ENCODE measurements around the gene NFE2L2. TPM values are rescaled to one million over a fixed set of nuclear protein-coding genes. Genes with fewer than 3 reads are reported as not detected.
"Not testable (repeated sequence)": the region's sequence is repeated elsewhere in the genome, so short reads cannot be mapped to it uniquely, and the experiment has no call there.

The NFE2L2 gene
- total RNA-seq, 1 experiment from 2014 or later: 119 TPM

- not testable (repeated sequence) for H3K9me3 ChIP-seq (replicated peaks); H3K27ac ChIP-seq; H3K27me3 ChIP-seq (replicated peaks); DNase-seq (ENCODE audit: low read depth in 1 of 2, low spot score in 2 of 2); H3K36me3 ChIP-seq; H3K4me1 ChIP-seq (replicated peaks); H3K4me3 ChIP-seq
These were observed 64.1 kb downstream of the NFE2L2 start for GRCh38 chr2:177200419-177200818.

- H3K36me3 ChIP-seq: no peaks in the 10 kb centered on the region
- no peaks in the 10 kb centered on the region for H3K27me3 ChIP-seq (replicated peaks)
- no peaks in the 10 kb centered on the region for H3K4me1 ChIP-seq (replicated peaks)
- no peak overlapping the region for H3K27ac ChIP-seq
- DNase-seq (ENCODE audit: low read depth in 1 of 2, low spot score in 2 of 2): no peak
- H3K9me3 ChIP-seq (replicated peaks): no peaks in the 10 kb centered on the region
- H3K4me3 ChIP-seq: no peak overlapping the region
These were observed 69.3 kb downstream of the NFE2L2 start for GRCh38 chr2:177195194-177195593.

GRCh38 chr2:177193240-177193639 is 71.3 kb downstream of the NFE2L2 start:
- H3K9me3 ChIP-seq (replicated peaks): no peaks in the 10 kb centered on the region
- no peak overlapping the region for H3K4me3 ChIP-seq
- no peak overlapping the region for H3K27ac ChIP-seq
- H3K27me3 ChIP-seq (replicated peaks): no peaks in the 10 kb centered on the region
- no peak for DNase-seq (ENCODE audit: low read depth in 1 of 2, low spot score in 2 of 2)
- H3K4me1 ChIP-seq (replicated peaks): no peaks in the 10 kb centered on the region
- no peaks in the 10 kb centered on the region for H3K36me3 ChIP-seq

GRCh38 chr2:177192788-177193187 is 71.7 kb downstream of the NFE2L2 start:
- Histone ChIP-seq H3K27ac (no peak overlapping the region), H3K9me3 (replicated peaks) (no peaks in the 10 kb centered on the region), H3K4me3 (no peak overlapping the region), H3K27me3 (replicated peaks) (no peaks in the 10 kb centered on the region), H3K36me3 (no peaks in the 10 kb centered on the region), H3K4me1 (replicated peaks) (no peaks in the 10 kb centered on the region)
- no peak for DNase-seq (ENCODE audit: low read depth in 1 of 2, low spot score in 2 of 2)

- no peak overlapping the region for H3K27ac ChIP-seq
These were observed 73.6 kb downstream of the NFE2L2 start for GRCh38 chr2:177190941-177191340.

GRCh38 chr2:177188482-177189469 is 75.8 kb downstream of the NFE2L2 start:
- no peaks in the 10 kb centered on the region for H3K27me3 ChIP-seq (replicated peaks)

More at GRCh38 chr2:177190941-177191340, 73.6 kb downstream of the NFE2L2 start:
- no peak for DNase-seq (ENCODE audit: low read depth in 1 of 2, low spot score in 2 of 2)
- H3K4me3 ChIP-seq: no peak overlapping the region
- H3K36me3 ChIP-seq: no peaks in the 10 kb centered on the region
- H3K27me3 ChIP-seq (replicated peaks): no peaks in the 10 kb centered on the region
- H3K4me1 ChIP-seq (replicated peaks): no peaks in the 10 kb centered on the region
- H3K9me3 ChIP-seq (replicated peaks): no peaks in the 10 kb centered on the region

GRCh38 chr2:177187631-177188312 is 76.8 kb downstream of the NFE2L2 start:
- no peaks in the 10 kb centered on the region for H3K9me3 ChIP-seq (replicated peaks)
- no peaks in the 10 kb centered on the region for H3K27me3 ChIP-seq (replicated peaks)
- no peak overlapping the region for H3K27ac ChIP-seq
- no peaks in the 10 kb centered on the region for H3K36me3 ChIP-seq
- no peak for DNase-seq (ENCODE audit: low read depth in 1 of 2, low spot score in 2 of 2)
- no peak overlapping the region for H3K4me3 ChIP-seq
- H3K4me1 ChIP-seq (replicated peaks): no peaks in the 10 kb centered on the region

More at GRCh38 chr2:177188482-177189469, 75.8 kb downstream of the NFE2L2 start:
- H3K27ac ChIP-seq: no peak overlapping the region
- H3K4me3 ChIP-seq: no peak overlapping the region
- H3K36me3 ChIP-seq: no peaks in the 10 kb centered on the region
- no peaks in the 10 kb centered on the region for H3K4me1 ChIP-seq (replicated peaks)
- no peak for DNase-seq (ENCODE audit: low read depth in 1 of 2, low spot score in 2 of 2)
- no peaks in the 10 kb centered on the region for H3K9me3 ChIP-seq (replicated peaks)

- not testable (repeated sequence) for H3K27me3 ChIP-seq (replicated peaks); H3K4me1 ChIP-seq (replicated peaks); H3K36me3 ChIP-seq; H3K9me3 ChIP-seq (replicated peaks); H3K4me3 ChIP-seq; DNase-seq (ENCODE audit: low read depth in 1 of 2, low spot score in 2 of 2); H3K27ac ChIP-seq
These were observed 78.5 kb downstream of the NFE2L2 start for GRCh38 chr2:177186038-177186437.

- Histone ChIP-seq H3K4me1 (replicated peaks) (no peaks in the 10 kb centered on the region), H3K27ac (no peak overlapping the region), H3K27me3 (replicated peaks) (no peaks in the 10 kb centered on the region), H3K4me3 (no peak overlapping the region), H3K36me3 (no peaks in the 10 kb centered on the region), H3K9me3 (replicated peaks) (no peaks in the 10 kb centered on the region)
- DNase-seq (ENCODE audit: low read depth in 1 of 2, low spot score in 2 of 2): no peak
These were observed 79.9 kb downstream of the NFE2L2 start for GRCh38 chr2:177184606-177185005.

GRCh38 chr2:177183860-177184259 is 80.7 kb downstream of the NFE2L2 start:
- no peak overlapping the region for H3K4me3 ChIP-seq
- no peak for DNase-seq (ENCODE audit: low read depth in 1 of 2, low spot score in 2 of 2)
- H3K9me3 ChIP-seq (replicated peaks): no peaks in the 10 kb centered on the region
- no peak overlapping the region for H3K27ac ChIP-seq
- H3K36me3 ChIP-seq: no peaks in the 10 kb centered on the region
- H3K27me3 ChIP-seq (replicated peaks): no peaks in the 10 kb centered on the region
- no peaks in the 10 kb centered on the region for H3K4me1 ChIP-seq (replicated peaks)

Other genes with a start within 250 kb of the NFE2L2 start
- gene HNRNPA3, start 51.9 kb downstream of the NFE2L2 start, total RNA-seq (2014; rRNA removed; shearing (Covaris generic)): 48.1 and 73.1 TPM in 2 replicates
- gene AGPS, start 128.0 kb upstream of the NFE2L2 start, total RNA-seq (2014; rRNA removed; shearing (Covaris generic)): 112 and 124 TPM in 2 replicates